Fibroblast of lung (primary cell): ENCODE results near the gene PDE10A. TPM values are rescaled to one million over a fixed set of nuclear protein-coding genes. Genes with fewer than 3 reads are reported as not detected.

Experiments
- DNase-seq, 2 donors: peaks; one replicate each; pipeline versions ENCODE4 v3.0.0 to v3.0.0-alpha.2; 2010; ENCODE audit warnings: low read depth in 2 of 2
- H2AFZ ChIP-seq: 2 replicates; pipeline ENCODE4 v1.5.1; 2012; ENCODE audit warnings: low read length, control low read depth, inconsistent platforms
- H3K27ac ChIP-seq: 2 replicates; pipeline ENCODE4 v1.5.1; 2011; ENCODE audit warnings: low read length, control low read depth; ENCODE audit not compliant: insufficient read depth
- H3K27me3 ChIP-seq: 2 replicates; pipeline ENCODE4 v1.5.1; 2011; ENCODE audit warnings: mild to moderate bottlenecking, low read length; ENCODE audit not compliant: control insufficient read depth, insufficient read depth
- H3K36me3 ChIP-seq: 2 replicates; pipeline ENCODE4 v1.5.1; 2011; ENCODE audit warnings: low read length; ENCODE audit not compliant: control insufficient read depth, insufficient read depth
- H3K4me1 ChIP-seq: 2 replicates; pipeline ENCODE4 v1.5.1; 2011; ENCODE audit warnings: low read length; ENCODE audit not compliant: control insufficient read depth, insufficient read depth; ENCODE audit errors: extremely low read depth
- H3K4me2 ChIP-seq: 2 replicates; pipeline ENCODE4 v1.5.1; 2011; ENCODE audit warnings: low read length, control low read depth; ENCODE audit not compliant: insufficient read depth; ENCODE audit errors: extremely low read depth
- H3K4me3 ChIP-seq, 4 experiments: fragments of 200-600 bp in 1 of 4; sonication (generic) in 1 of 4; replicated peaks in 1 of 4; 2 replicates each; pipeline ENCODE4 v1.5.1; 2011 to 2016; ENCODE audit warnings: low read length in 4 of 4, low read depth in 3 of 4, mild to moderate bottlenecking in 3 of 4, control low read depth in 2 of 4, inconsistent platforms in 1 of 4, mixed read lengths in 1 of 4; ENCODE audit not compliant: insufficient read depth in 1 of 4; ENCODE audit errors: control extremely low read depth in 1 of 4
- H3K79me2 ChIP-seq: 2 replicates; pipeline ENCODE4 v1.5.1; 2012; ENCODE audit warnings: mild to moderate bottlenecking, low read length, inconsistent platforms; ENCODE audit not compliant: control insufficient read depth, insufficient read depth
- H3K9ac ChIP-seq: 2 replicates; pipeline ENCODE4 v1.5.1; 2011; ENCODE audit warnings: mild to moderate bottlenecking, low read length, control low read depth; ENCODE audit not compliant: insufficient read depth
- H3K9me3 ChIP-seq: 2 replicates; pipeline ENCODE4 v1.5.1; 2012; ENCODE audit warnings: low read depth, low read length; ENCODE audit not compliant: control insufficient read depth, insufficient read depth
- H4K20me1 ChIP-seq: 2 replicates; pipeline ENCODE4 v1.5.1; 2011; ENCODE audit warnings: low read length; ENCODE audit not compliant: control insufficient read depth, insufficient read depth; ENCODE audit errors: extremely low read depth
- CTCF ChIP-seq, 2 donors: IDR thresholded peaks in 1 of 2; conservative IDR thresholded peaks in 1 of 2; 1 replicate in 1 of 2; 2 replicates in 1 of 2; pipeline ENCODE4 v1.5.1; 2011 to 2012; ENCODE audit warnings: low read length in 2 of 2, control low read depth in 1 of 2, inconsistent platforms in 1 of 2, low read depth in 1 of 2, mild to moderate bottlenecking in 1 of 2
- EZH2 ChIP-seq: IDR thresholded peaks from 2 replicates; pipeline ENCODE4 v1.5.1; 2012; ENCODE audit warnings: low read length, control low read depth, mild to moderate bottlenecking; ENCODE audit errors: missing control alignments
- polyA plus RNA-seq, 2 donors: library from polyadenylated mRNA; depleted of rRNA in 1 of 2; stranded (reverse) in 1 of 2; unstranded in 1 of 2; fragments of >200 nt; gene quantifications; 2 replicates each; pipeline ENCODE4 v1.2.1, GENCODE V29; 2011 to 2012; ENCODE audit warnings: missing spikeins in 1 of 2
- total RNA-seq: library from RNA; depleted of rRNA; stranded (reverse); fragments of >200 nt; gene quantifications from 2 replicates; pipeline ENCODE4 v1.2.1, GENCODE V29; 2014

PDE10A gene
- total and polyA plus RNA-seq, 2 donors (not counting 1 experiment from before 2014, with no cell fraction given): under 0.01 to 0.19 TPM

DNA sequence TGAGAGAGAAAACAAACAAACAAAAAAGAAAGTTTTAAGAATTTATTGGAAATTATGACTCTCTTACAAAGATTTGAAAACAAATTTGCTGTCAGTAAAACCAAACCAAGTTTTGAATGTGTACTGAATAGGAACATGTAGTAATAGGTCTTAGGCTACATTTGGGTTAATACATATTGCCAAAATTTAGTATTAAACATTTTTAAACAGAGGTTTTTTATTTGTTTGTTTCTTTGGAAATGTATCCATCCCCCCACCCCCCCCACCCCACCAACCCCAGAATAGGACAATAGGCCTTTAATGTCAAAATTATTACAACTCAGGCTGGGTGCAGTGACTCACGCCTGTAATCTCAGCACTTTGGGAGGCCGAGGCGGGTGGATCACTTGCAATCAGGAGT, 356.1 kb downstream of the PDE10A start:
- Histone ChIP-seq H3K9ac (no peak overlapping the region), H2AFZ (no peak overlapping the region), H3K36me3 (no peaks in the 10 kb centered on the region), H3K4me1 (no peaks in the 10 kb centered on the region), H3K79me2 (no peaks in the 10 kb centered on the region), H3K4me2 (no peak overlapping the region), H3K4me3 (no peak overlapping the region), H3K27me3 (no peaks in the 10 kb centered on the region), H3K9me3 (no peaks in the 10 kb centered on the region), H3K27ac (no peak overlapping the region), H4K20me1 (no peaks in the 10 kb centered on the region)
- TF ChIP-seq EZH2: no peak
- no peak for TF ChIP-seq CTCF (conservative IDR thresholded peaks at IDR 0.05 in 1 of 2, IDR thresholded peaks at IDR 0.05 in 1 of 2; ENCODE audit: low read depth in 1 of 2, low read length in 2 of 2)
- no peak for DNase-seq

DNA sequence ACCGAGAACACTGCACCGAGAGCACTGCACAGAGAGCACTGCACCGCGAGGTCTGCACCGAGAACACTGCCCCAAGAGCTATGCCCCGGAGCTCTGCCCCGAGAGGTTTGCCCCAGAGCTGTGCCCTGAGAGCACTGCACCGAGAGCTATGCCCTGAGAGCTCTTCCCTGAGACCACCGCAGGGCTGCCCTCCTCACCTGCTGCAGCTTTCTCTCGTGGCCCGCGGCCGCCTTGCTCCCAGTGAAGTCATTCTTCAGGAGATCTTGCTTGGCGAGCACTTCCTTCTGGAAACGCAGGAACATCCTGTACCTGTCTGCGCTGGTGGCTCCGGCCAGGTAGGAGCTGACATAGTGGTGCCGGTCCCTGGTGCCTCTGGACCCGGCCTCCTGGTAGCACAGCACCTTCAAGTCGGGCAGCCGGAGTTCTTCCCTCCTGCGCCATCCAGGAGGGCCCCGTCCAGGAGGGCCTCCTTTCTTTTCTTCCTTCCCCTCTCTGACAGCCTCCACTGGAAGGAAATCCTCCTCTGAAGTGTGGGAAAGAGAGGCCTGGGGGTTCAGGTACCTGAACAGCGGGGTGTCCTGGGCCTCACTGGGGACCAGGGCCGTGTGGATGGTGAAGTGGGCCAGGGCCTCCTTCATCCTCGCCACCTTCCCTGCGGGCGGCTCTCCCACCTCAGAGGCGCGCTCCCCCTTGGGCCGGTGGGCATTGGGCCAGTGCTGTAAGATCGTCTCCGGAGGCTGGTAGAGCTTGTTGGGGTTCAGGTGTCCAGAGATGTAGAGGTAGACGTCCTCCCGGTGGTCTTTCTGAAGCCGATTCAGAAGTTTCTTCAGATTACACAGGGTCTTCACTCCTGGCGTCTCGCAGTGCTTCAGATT, 361.4 kb downstream of the PDE10A start:
- Histone ChIP-seq H3K4me1 (no peaks in the 10 kb centered on the region), H3K36me3 (no peaks in the 10 kb centered on the region), H3K4me3 (no peak overlapping the region), H3K9me3 (no peaks in the 10 kb centered on the region), H3K27me3 (no peaks in the 10 kb centered on the region), H3K27ac (no peak overlapping the region), H3K4me2 (no peak overlapping the region), H3K79me2 (no peaks in the 10 kb centered on the region), H2AFZ (no peak overlapping the region), H3K9ac (no peak overlapping the region), H4K20me1 (no peaks in the 10 kb centered on the region)
- no peak for DNase-seq
- TF ChIP-seq CTCF (conservative IDR thresholded peaks at IDR 0.05 in 1 of 2, IDR thresholded peaks at IDR 0.05 in 1 of 2; ENCODE audit: low read depth in 1 of 2, low read length in 2 of 2): no peak
- TF ChIP-seq EZH2: no peak

DNA sequence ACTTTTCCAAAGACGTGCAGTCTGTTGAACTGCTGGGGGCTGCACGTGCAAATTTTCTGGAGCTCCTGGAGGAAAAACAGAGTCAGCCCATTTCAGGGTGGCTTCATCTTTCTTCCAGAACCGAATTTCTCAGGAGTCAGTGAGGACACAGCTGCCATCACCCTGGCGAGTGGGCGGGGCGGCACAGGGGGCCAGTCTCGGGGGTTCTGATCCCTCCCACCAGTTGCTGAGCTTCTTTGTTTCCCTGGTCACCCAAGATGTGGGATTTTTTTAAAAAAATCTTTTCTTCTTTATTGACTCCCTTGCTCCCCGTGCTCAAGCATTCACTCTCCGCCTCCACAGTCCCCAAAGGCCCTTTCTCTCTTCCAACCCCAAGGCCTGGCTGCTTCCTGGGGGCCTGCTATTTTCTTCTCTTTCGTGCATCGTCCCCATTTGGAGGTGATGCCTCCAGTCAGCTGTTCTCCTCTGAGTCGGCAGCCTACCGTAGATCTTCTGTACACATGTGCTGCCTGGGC, 362.6 kb downstream of the PDE10A start:
- TF ChIP-seq EZH2: no peak
- TF ChIP-seq CTCF (conservative IDR thresholded peaks at IDR 0.05 in 1 of 2, IDR thresholded peaks at IDR 0.05 in 1 of 2; ENCODE audit: low read depth in 1 of 2, low read length in 2 of 2): no peak
- H3K4me1 ChIP-seq: no peaks in the 10 kb centered on the region
- no peaks in the 10 kb centered on the region for H4K20me1 ChIP-seq
- H3K36me3 ChIP-seq: no peaks in the 10 kb centered on the region
- no peaks in the 10 kb centered on the region for H3K79me2 ChIP-seq
- no peaks in the 10 kb centered on the region for H3K27me3 ChIP-seq
- H3K9me3 ChIP-seq: no peaks in the 10 kb centered on the region
- DNase-seq: no peak
- H3K4me2 ChIP-seq: no peak overlapping the region
- H3K4me3 ChIP-seq: no peak overlapping the region
- H3K9ac ChIP-seq: no peak overlapping the region
- H3K27ac ChIP-seq: no peak overlapping the region
- no peak overlapping the region for H2AFZ ChIP-seq
